GM19023 (cell line): Measurements from ENCODE around the gene IMMP2L.
"Not testable (repeated sequence)": the region's sequence is repeated elsewhere in the genome, so short reads cannot be mapped to it uniquely, and the experiment has no call there.

Experiments
- ATAC-seq: cut with Tn5 transposase; IDR thresholded peaks from one replicate; pipeline ENCODE4 v1.9.1; 2021; ENCODE audit warnings: mild to moderate bottlenecking, moderate library complexity; ENCODE audit not compliant: unreplicated experiment

The IMMP2L gene

DNA sequence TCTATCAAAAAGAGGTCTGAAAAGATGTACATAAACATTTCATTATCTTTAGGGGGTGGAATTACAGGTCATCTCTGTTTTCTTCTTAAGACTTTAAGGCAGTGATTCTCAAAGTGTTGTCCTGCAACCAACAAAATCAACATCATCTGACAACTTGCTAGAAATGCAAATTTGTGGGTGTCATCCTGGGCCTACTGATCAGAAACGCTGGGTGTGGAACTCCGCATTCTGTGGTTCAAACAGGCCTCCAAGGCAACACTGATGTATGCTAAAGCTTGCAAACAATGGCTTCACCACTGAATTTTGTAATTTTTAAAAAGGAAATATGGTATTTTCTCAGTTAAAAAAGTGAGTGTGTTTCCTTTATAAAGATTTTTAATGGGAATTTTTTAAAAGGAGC lies 873.4 kb downstream of the IMMP2L start:
- ATAC-seq = no peak

DNA sequence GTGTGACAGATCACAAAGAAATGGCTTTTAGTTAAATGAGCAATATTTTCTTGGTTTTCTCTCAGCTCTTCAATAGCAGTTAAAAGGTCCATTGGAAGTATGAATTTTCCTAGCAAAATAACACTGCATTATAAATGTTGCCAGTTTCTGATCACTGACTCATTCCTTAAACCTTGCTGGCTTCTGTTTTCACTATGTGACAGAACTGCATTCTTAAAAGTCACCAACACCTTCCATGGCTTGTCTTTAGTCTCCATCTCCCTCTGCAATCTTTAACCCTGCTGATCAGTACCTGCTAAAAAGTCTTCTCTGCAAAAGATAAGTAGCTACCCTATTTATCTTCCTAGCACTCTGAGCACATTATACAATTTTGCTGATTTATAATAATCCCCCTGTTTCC lies 876.4 kb downstream of the IMMP2L start:
- ATAC-seq = no peak

DNA sequence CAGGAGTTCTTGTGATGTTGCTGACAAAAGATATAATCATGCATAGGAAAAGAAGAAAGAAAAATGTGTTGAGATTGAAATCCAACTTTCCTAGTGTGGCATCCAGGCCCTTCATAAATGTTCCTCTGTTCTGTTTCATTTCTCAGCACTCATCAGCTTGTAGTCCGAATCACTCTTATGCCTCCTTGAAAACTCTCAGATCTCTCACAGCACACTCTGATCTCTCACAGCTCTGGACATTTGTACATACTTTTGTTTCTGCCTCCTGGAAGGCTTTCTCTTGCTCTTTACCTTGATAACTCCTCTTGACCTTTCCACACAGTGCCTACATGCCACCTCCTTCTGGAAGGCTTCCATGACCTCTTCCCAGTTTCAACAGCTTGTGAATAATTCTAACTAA lies 880.4 kb downstream of the IMMP2L start:
- ATAC-seq = no peak

DNA sequence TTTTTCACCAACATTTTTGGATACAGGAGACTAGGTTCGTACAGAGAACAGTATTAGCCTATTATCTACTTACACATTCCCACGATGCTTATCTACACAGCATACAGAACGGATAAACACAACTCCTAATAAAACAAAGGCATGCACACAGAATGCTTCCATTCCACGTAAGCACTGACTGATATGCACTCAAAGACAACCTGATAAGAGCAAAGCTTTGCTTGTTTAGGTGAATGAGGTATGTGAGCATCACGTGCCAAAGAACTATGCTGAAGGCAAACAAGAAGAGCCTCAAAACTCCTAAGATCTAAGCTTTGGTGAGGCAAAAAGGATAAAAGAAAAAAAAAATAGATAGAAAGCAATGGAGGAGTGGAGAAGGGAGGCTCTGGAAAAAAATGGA lies 884.9 kb downstream of the IMMP2L start:
- no peak for ATAC-seq

DNA sequence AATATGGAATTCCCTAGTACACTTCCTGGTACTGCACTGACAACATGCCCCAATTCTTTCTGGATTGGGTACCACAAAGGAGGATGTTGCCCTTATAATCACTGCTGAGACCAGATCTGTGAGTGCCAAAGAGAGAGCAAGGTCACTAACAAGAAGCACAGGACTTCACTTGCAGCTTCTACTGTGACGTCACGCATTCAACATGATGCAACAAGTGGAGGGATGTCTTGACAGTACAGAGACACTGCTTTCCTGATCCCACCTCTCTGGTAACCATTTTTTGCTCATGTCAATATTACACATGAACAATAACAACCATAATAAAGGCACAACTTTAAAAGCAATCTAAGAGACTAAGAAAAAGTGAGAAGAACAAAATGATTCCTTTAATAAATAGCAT lies 885.5 kb downstream of the IMMP2L start:
- no peak for ATAC-seq

DNA sequence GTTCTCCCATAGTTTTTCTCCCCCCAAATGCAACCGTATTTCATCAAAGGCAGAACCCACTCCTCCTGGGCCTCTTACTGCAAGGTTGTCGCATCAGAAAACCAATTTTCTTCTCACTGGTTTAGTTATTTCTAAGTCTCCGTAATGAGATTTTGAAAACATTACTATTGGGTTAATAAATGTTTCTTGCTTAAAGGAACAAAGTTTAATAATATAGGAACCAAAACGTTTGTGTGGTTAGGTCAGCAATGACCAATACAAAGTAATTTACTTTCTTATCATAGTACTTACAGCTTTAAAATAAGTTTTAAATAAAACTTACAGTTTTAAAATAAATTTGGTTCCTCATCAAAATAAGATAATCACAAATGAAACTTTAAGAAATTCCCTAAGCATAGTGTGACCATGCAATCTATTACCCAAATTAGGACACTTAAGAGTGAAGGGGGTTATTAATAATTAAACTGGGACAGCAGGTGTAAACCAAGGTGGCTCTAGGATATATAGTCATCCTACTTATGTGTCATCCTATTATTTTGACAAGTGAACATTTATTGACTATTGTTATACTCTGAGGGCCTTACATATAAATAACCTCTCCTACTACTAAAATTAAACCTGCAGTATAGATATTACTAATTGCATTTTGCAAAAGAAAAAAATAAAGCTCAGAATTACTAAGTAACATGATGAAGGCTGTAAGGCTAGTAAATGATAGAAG lies 886.7 kb downstream of the IMMP2L start:
- no peak for ATAC-seq

DNA sequence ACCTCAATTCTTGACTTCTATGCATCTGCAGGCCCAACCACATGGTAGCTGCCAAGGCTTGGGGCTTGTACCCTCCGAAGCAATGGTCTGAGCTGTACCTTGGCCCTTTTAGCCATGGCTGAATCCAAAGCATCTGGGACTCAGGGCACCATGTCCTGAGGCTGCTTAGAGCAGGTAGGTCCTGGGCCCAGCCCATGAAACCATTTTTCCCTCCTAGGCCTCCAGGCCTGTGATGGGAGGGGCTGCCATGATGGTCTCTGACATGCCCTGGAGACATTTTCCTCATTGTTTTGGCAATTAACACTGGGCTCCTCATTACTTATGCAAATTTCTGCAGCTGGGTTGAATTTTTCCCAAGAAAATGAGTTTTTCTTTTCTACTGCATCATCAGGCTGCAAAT lies 889.1 kb downstream of the IMMP2L start:
- ATAC-seq = no peak

DNA sequence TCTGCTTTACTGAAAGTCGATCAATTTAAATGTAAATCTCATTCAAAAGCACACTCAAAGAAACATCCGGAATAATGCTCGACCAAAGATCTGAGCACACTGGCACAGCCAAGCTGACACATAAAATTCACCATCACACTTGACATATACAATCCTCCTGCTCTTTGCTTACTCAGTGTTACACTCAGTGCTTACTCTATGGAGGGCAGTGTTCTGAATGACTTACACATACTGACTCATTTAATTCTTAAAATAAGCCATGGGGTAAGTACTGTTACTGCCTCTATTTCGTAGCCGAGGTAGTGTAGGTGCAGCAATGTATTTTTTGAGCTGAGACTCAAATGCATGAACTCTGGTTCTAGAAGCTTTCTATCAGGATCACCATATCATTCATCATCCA lies 892.9 kb downstream of the IMMP2L start:
- ATAC-seq = no peak

DNA sequence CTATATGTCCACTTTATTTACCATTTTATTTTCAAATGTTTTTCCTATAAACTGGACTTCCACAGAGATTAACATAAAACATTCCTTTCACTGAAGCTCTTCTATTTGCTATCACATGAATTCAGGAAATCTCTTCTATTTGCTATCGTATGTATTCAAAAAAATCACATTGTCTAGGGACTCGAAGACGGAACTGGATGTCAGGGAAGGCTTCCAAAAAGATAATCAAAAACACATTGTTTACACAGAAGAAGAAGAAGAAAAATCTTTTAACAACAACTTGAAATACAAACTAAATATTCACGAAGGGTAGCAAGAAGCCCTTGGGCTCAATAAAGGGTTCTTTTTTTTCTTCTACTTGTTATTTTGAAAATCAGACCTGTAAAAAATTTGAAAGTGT lies 897.5 kb downstream of the IMMP2L start:
- no peak for ATAC-seq

DNA sequence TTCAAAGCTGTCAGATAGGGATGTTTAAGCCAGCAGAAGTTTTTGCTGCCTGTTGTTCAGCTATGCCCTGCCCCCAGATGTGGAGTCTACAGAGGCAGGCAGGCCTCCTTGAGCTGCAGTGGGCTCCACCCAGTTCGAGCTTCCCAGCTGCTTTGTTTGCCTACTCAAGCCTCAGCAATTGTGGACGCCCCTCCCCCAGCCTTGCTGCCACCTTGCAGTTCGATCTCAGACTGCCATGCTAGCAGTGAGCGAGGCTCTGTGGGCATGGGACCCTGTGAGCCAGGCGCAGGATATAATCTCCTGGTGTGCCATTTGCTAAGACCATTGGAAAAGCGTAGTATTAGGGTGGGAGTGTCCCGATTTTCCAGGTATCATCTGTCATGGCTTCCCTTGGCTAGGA lies 901.7 kb downstream of the IMMP2L start:
- ATAC-seq = not testable (repeated sequence)

DNA sequence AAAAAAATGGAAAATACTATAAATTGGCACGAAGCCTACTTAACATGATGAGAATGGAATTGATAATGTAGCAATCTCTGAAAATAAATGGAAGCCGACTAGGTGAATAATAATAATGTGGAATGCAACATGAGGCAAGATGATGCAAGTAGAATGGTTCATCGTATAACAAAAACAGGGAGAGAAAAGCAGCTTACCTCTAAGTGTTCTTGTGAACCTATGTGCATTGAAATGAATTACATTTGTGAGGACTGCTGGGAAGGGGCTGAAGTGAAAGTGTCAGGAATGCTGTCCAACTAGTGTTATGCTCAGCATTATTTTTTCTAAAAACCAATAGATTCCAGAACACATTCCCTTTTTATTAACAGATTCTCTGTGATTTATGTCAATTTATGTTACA lies 912.0 kb downstream of the IMMP2L start:
- ATAC-seq = no peak

DNA sequence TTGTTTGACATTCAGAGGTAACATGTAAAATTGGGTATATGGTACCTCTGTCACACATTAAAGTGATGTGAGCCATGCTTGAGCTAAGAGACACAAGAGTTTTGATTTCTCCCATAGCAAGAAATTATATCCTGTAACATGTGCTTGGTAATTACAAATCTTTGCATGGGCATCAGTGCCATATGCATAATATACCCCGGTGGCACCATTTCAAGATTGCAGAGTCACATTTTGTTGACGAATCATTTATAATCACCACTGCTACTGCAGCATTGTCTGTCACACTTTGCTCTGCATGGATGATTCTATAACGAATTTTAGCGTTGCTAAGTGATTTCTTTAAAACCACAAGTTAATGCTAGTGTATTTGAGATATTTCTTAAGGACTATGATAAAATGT lies 915.0 kb downstream of the IMMP2L start:
- no peak for ATAC-seq

DNA sequence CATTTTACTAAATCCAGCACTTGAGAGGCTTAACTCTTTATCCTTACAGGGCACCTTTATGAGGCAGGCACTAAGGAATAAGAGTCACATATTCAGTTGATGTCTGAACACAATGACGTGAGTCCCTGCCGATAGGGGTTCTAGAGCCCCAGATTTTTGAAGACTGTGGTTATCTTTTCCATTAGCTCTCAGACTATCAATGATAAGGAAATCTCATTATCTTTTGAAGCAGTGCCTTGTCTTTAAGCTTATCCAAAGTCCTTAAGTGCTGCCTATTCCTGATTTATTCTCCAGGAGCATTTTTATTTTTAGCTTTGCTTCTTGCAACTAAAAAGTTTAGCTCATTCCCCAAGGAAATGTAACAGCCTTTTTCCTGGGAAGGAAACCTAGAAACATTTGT lies 915.5 kb downstream of the IMMP2L start:
- no peak for ATAC-seq

DNA sequence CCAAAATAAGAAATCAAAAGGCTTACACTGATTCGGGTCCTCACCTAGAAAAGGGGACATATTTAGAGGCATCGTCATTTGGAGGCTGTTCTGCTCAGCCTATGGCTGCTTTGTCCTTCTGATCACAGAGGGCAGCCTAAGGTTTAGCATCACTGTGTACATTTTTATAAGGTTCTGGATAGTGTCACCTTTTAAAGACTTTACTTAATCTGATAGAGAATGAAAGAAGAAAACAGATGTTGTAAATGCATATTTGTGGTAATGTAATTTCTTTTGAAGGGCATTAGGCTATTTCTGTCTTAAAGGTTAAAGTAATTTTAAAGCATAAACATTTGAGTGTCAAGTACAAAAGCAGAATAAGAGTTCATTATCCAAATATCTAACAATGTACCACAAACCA lies 916.7 kb downstream of the IMMP2L start:
- ATAC-seq = no peak

DNA sequence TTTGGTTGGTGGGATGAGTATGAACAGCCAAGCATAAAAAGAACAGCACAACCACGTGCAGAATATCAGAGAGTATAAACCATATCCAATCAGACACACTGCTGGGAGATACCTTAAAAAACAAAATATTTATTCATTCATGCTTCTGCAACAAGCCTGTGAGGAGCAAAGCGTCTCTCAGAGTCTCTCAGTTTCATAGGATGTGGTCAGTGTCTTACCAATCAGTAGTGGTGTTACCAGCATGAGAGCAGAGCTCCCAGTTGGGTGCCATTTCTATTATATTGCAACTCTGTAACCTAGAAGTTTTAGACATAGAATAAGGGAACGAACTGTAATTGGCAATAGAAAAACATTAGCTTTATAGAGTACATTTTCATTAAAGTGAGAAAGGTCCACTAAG lies 917.2 kb downstream of the IMMP2L start:
- ATAC-seq = no peak

DNA sequence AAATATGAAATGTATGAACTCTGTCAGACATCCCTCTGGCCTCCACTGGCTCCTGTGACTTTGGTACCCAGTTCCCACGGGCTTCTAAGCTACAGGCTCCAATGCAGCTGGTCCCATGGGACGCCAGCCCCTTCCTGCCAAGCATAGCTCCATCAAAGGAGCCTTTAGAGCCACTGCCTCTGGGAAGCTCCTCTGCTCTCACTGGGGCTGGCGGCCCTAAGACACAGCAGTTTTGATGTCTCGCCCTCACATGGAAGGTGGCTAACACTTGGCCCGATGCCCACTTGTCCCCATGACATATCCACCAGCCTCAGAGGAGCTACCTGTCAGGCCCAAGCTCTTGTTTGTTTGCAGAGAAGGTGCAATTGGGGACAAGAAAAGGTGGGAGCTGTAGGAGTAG lies 925.0 kb downstream of the IMMP2L start:
- ATAC-seq = no peak

DNA sequence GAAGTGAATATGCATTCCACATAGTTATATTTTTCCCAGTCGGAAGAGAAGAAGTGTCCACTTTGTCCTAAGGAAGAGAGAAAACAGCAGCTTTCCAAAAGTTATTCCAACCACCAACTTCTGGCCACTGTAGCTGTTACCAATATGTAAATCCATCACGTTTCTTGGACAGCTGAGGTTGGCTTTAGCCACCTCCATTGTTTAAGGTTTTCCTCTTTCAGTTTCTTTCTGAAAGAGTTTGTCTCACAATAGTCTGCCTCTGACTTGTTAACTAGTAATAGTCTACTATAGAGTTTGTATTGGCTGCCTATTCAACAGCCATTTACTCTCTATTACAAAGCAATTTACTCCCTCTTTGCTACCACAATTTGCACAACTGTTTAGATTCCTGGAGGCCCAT lies 929.0 kb downstream of the IMMP2L start:
- no peak for ATAC-seq

DNA sequence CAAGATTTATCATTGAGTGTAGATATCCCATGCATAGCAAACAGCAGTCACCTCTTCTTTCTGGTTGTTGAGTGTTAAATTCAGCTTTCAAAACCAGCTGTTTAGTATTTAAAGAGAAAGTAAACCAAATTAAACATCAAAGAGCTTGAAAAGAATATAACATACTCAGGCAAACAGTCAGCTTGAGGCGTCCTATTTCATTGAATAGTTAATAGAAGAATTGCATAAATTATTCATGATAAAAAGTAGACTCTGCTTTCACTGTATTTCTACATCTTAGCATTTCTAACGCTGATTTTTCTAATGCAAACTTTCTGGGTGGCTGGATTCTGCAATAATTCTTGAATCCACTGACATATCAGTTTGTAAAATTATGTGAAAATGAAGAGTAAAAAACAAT lies 935.9 kb downstream of the IMMP2L start:
- no peak for ATAC-seq

DNA sequence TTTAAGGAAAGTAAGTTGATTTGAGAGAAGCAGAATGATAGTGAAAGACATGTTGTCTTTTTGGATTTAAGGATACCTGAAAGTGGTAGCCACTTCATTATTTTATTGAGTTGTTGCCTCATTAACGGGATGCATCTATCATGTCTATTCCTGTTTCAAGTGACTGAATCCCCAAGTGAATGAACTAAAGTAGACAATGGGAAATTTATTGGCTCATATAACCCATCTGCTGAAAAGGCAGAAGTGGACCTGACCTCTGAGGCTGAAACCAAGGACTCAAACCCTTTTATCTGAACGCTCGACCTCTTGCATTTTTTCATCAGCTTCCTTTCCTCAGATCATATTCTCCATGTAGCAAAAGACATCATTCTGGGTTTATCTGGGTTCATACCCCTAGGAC lies 937.0 kb downstream of the IMMP2L start:
- no peak for ATAC-seq

DNA sequence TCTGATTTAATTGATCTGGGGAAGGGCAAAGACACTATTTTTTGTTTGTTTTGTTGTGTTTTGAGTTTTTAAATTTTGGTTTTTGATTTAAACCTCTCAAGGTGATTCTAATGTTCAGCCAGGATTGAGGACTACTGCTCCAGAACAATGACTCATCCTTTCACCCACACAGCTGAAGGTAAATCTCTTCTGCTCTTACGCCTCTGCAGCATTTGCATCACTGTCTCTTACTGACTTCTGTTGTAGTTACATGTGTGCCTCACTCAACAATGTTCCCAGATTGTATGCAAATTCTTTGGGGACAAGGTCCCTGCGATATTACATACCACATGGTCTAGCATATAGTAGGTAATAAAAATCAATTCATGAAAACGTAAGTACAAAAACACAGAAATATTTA lies 938.9 kb downstream of the IMMP2L start:
- ATAC-seq = no peak

DNA sequence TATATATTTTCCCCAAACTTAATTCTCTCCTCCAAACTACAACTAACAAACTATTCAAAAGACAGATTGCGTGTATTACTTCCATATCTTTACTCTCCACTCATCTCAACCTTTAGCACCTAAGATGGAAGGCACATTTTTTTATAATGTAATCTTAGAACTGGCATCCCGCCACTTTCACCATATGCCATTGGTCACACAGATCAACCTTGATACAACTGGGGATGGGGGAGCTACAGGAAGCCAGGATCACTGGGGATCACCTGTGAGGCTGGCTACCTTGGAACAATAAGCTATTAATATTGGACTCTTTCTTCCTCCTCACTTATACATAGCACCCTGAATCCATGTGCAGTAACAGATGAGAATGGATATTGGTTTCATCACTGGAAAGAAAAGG lies 941.0 kb downstream of the IMMP2L start:
- ATAC-seq = no peak

DNA sequence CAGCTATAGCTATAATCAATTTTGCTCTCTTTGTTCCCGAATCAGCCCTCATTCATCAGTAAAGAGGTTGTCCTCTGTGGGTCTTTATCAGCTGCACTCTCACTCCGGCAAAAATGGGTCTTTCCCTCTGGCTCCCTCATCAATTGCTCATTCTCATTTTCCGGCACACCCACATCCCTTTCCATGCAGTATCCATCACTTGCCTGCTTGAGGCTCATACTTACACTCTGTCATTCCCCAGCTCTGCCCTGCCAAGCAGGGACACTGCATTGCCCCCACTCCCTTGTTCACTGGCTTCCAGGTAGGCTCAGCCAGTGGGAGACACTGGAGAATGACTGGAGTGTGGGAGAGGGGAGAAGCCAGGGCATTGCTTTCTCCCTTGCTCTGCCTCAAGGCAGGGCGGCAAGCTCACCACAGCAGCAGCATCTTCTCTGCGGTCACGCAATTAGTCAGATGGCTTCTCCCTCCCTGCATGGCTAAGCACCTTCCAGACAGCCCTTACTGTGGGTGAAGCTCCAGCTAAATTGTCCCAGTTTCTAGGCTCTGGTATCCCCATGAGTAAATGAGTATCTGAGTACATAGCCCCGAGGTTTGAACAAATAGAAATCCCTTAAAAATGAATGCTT lies 942.1 kb downstream of the IMMP2L start:
- ATAC-seq = no peak
